Epithelial cell of proximal tubule (primary cell): ENCODE results near the gene SELENOV. TPM values are rescaled to one million over a fixed set of nuclear protein-coding genes. Genes with fewer than 3 reads are reported as not detected.

ENCODE experiments used
- DNase-seq: peaks from one replicate; pipeline ENCODE4 v3.0.0-alpha.2; 2011; ENCODE audit warnings: low read depth
- H3K4me3 ChIP-seq: 2 replicates; pipeline ENCODE4 v1.5.1; 2011; ENCODE audit warnings: low read depth, mild to moderate bottlenecking, low read length
- total RNA-seq: library from RNA; depleted of rRNA; stranded (reverse); fragments of >200 nt; gene quantifications from 2 replicates; pipeline ENCODE4 v1.2.3, GENCODE V29; 2015
- TF ChIP-seq, protein P1 (sequence below): conservative IDR thresholded peaks from 2 replicates; pipeline ENCODE4 v1.5.1; 2012; ENCODE audit warnings: low read depth, mild to moderate bottlenecking, low read length

SELENOV gene
- total RNA-seq, 1 donor from 2014 or later = 0.17 TPM

DNA sequence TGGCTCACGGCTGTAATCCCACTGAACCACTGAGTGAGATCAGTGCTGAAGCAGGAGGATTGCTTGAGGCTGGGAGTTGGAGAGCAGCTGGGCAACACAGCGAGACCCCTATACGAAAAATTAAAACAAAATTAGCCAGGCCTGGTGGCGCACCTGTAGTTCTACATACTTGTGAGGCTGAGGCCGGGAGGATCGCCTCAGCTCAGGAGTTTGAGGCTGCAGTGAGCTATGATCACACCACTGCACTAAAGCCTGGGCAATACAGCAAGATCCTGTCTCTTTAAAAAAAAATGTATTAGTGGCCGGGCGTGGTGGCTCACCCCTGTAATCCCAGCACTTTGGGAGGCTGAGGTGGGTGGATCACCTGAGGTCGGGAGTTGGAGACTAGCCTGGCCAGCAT is 6.3 kb upstream of the SELENOV start:
- TF ChIP-seq, protein P1, sequence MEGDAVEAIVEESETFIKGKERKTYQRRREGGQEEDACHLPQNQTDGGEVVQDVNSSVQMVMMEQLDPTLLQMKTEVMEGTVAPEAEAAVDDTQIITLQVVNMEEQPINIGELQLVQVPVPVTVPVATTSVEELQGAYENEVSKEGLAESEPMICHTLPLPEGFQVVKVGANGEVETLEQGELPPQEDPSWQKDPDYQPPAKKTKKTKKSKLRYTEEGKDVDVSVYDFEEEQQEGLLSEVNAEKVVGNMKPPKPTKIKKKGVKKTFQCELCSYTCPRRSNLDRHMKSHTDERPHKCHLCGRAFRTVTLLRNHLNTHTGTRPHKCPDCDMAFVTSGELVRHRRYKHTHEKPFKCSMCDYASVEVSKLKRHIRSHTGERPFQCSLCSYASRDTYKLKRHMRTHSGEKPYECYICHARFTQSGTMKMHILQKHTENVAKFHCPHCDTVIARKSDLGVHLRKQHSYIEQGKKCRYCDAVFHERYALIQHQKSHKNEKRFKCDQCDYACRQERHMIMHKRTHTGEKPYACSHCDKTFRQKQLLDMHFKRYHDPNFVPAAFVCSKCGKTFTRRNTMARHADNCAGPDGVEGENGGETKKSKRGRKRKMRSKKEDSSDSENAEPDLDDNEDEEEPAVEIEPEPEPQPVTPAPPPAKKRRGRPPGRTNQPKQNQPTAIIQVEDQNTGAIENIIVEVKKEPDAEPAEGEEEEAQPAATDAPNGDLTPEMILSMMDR = no peak
- no peak overlapping the region for H3K4me3 ChIP-seq
- DNase-seq = no peak

- TF ChIP-seq, protein P1 = no peak
- H3K4me3 ChIP-seq = no peak overlapping the region
- no peak for DNase-seq
Observed at GRCh38 chr19:39509233-39509632, 5.7 kb upstream of the SELENOV start.

- TF ChIP-seq, protein P1 = no peak
Observed at GRCh38 chr19:39512988-39513387, 2.0 kb upstream of the SELENOV start.

DNA sequence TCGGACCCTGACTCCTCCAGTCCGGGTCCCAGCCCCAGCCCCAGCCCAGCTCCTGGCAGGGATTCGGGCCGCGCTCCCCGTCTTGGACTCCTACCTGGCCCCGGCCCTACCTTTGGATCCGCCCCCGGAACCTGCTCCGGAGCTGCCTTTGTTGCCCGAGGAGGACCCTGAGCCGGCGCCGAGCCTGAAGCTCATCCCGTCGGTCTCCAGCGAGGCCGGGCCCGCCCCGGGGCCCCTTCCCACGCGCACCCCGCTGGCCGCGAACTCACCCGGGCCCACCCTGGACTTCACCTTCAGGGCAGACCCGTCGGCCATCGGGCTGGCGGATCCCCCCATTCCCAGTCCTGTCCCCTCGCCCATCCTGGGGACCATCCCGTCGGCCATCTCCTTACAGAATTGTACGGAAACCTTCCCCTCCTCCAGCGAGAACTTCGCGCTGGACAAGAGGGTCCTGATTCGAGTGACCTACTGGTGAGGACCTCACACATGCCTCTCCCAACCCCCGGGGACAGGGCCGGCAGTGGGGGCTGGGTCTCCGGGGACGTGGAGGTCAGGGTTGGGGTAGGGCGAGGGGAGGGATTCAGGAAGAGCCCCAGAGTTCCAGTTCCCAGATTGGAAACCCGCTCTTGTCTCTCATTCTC is 732 bp downstream of the SELENOV start:
- TF ChIP-seq, protein P1 = no peak
- no peak overlapping the region for H3K4me3 ChIP-seq
- no peak for DNase-seq

More at GRCh38 chr19:39512988-39513387, 2.0 kb upstream of the SELENOV start:
- DNase-seq = no peak
- no peak overlapping the region for H3K4me3 ChIP-seq

- H3K4me3 ChIP-seq = no peak overlapping the region
- no peak for DNase-seq
- TF ChIP-seq, protein P1 = no peak
Observed at GRCh38 chr19:39516270-39516669, 1.3 kb downstream of the SELENOV start.

- TF ChIP-seq, protein P1 = no peak
- H3K4me3 ChIP-seq = no peak overlapping the region
- DNase-seq = no peak
Observed at GRCh38 chr19:39517432-39517831, 2.5 kb downstream of the SELENOV start.

DNA sequence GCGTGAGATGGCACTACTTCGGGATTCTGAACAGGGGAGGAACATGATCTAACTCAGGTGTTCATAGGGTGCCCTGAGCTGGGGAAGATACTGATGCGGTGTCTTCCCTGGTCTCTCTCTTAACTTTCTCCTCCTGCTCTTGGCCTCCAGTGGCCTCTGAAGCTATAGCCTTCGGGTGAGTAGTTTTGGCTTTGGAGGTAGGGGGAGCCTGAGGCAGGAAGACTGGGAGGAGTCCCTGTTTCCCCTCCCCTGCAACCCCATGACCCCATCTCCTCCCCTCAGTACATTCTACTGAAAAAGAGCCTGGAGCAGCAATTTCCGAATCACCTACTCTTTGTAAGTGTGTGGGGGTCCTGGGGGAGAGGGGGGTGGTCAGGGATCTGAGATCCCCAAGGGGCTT is 3.5 kb downstream of the SELENOV start:
- TF ChIP-seq, protein P1 = no peak

More for the DNA sequence above, 3.5 kb downstream of the SELENOV start:
- DNase-seq = no peak
- H3K4me3 ChIP-seq = no peak overlapping the region
